Liver (tissue), 3 donors: ENCODE measurements around the gene ZNF28.
"Not testable (repeated sequence)": the region's sequence is repeated elsewhere in the genome, so short reads cannot be mapped to it uniquely, and the experiment has no call there.

Experiments
- CTCF ChIP-seq: fragments of 150-350 bp; IDR thresholded peaks from 2 replicates; pipeline ENCODE4 v1.5.1; 2017; ENCODE audit warnings: improper control_type of control experiment, low read depth, low read length; ENCODE audit not compliant: missing input control
- EGR1 ChIP-seq, 2 donors: IDR thresholded peaks; 2 replicates each; pipeline ENCODE4 v1.6.1; 2016 to 2018; ENCODE audit warnings: antibody characterized with exemption in 2 of 2, low read depth in 2 of 2
- GABPA ChIP-seq, 2 donors: IDR thresholded peaks in 1 of 2; conservative IDR thresholded peaks in 1 of 2; 2 replicates each; pipeline ENCODE4 v1.6.1; 2016; ENCODE audit warnings: antibody characterized with exemption in 2 of 2, mild to moderate bottlenecking in 1 of 2, moderate library complexity in 1 of 2
- JUND ChIP-seq, 2 donors: IDR thresholded peaks; 2 replicates each; pipeline ENCODE4 v1.6.1; 2016; ENCODE audit warnings: antibody characterized with exemption in 2 of 2
- NR2F2 ChIP-seq: IDR thresholded peaks from 2 replicates; pipeline ENCODE4 v1.6.1; 2016; ENCODE audit warnings: antibody characterized with exemption
- REST ChIP-seq: IDR thresholded peaks from 2 replicates; pipeline ENCODE4 v1.6.1; 2016; ENCODE audit warnings: antibody characterized with exemption, mild to moderate bottlenecking
- SP1 ChIP-seq: IDR thresholded peaks from 2 replicates; pipeline ENCODE4 v1.6.1; 2018; ENCODE audit warnings: antibody characterized with exemption, mild to moderate bottlenecking
- TAF1 ChIP-seq: conservative IDR thresholded peaks from 2 replicates; pipeline ENCODE4 v1.6.1; 2016; ENCODE audit warnings: antibody characterized with exemption, mild to moderate bottlenecking
- TF ChIP-seq, protein P1 (sequence below): IDR thresholded peaks from 2 replicates; pipeline ENCODE4 v1.6.1; 2016; ENCODE audit warnings: antibody characterized with exemption
- TF ChIP-seq, protein P2 (sequence below): IDR thresholded peaks from 2 replicates; pipeline ENCODE4 v1.6.1; 2016; ENCODE audit warnings: antibody characterized with exemption
- donor health status: healthy.
- donor health status: healthy.

GRCh38 chr19:52756447-52756846, 65.0 kb downstream of the ZNF28 start:
- not testable (repeated sequence) for TF ChIP-seq CTCF; REST; EGR1 (IDR thresholded peaks at IDR 0.05; ENCODE audit: low read depth in 2 of 2); SP1; NR2F2; TAF1; GABPA (IDR thresholded peaks at IDR 0.05 in 1 of 2, conservative IDR thresholded peaks at IDR 0.05 in 1 of 2); JUND (IDR thresholded peaks at IDR 0.05)
- TF ChIP-seq, protein P1, sequence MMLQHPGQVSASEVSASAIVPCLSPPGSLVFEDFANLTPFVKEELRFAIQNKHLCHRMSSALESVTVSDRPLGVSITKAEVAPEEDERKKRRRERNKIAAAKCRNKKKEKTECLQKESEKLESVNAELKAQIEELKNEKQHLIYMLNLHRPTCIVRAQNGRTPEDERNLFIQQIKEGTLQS = not testable (repeated sequence)
- TF ChIP-seq, protein P2, sequence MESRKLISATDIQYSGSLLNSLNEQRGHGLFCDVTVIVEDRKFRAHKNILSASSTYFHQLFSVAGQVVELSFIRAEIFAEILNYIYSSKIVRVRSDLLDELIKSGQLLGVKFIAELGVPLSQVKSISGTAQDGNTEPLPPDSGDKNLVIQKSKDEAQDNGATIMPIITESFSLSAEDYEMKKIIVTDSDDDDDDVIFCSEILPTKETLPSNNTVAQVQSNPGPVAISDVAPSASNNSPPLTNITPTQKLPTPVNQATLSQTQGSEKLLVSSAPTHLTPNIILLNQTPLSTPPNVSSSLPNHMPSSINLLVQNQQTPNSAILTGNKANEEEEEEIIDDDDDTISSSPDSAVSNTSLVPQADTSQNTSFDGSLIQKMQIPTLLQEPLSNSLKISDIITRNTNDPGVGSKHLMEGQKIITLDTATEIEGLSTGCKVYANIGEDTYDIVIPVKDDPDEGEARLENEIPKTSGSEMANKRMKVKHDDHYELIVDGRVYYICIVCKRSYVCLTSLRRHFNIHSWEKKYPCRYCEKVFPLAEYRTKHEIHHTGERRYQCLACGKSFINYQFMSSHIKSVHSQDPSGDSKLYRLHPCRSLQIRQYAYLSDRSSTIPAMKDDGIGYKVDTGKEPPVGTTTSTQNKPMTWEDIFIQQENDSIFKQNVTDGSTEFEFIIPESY = not testable (repeated sequence)
